Cardiac septum (tissue), 1 donor: ENCODE measurements around the gene DGKD. TPM values are rescaled to one million over a fixed set of nuclear protein-coding genes. Genes with fewer than 3 reads are reported as not detected.

ENCODE experiments used
- DNase-seq: peaks from one replicate; pipeline ENCODE4 v3.0.0-alpha.2; 2020; ENCODE audit warnings: low spot score
- intact Hi-C: fragments of 100-400 bp; cut with DNase I; formaldehyde crosslinking; loops from one replicate; pipeline ENCODE4 v1.14.0; 2022
- total RNA-seq: library from RNA; stranded (reverse); fragmentation: NEBNext Ultra II Directional; extraction: Animal tissue kit (Norgen Biotek cat#: 25700); gene quantifications from one replicate; pipeline ENCODE4 v1.2.1, GENCODE V29; 2021
- donor health status: DM: no; HTN: no; CAD: no.

The DGKD gene
- total RNA-seq, 1 donor from 2014 or later: 100 TPM

GRCh38 chr2:233462202-233462785 is 108.0 kb downstream of the DGKD start:
- no peak for DNase-seq
- intact Hi-C loops: no loop called here

- intact Hi-C loops: no loop called here
Observed at GRCh38 chr2:233462826-233463470, 108.7 kb downstream of the DGKD start.

GRCh38 chr2:233463586-233463985 is 109.3 kb downstream of the DGKD start:
- DNase-seq: no peak

More at GRCh38 chr2:233462826-233463470, 108.7 kb downstream of the DGKD start:
- DNase-seq: no peak

GRCh38 chr2:233464056-233464455 is 109.8 kb downstream of the DGKD start:
- intact Hi-C loops: no loop called here
- no peak for DNase-seq

More at GRCh38 chr2:233463586-233463985, 109.3 kb downstream of the DGKD start:
- intact Hi-C loops: no loop called here

- intact Hi-C loops: no loop called here
- no peak for DNase-seq
Observed at GRCh38 chr2:233464531-233465240, 110.4 kb downstream of the DGKD start.

- DNase-seq: no peak
- intact Hi-C loops: no loop called here
Observed at GRCh38 chr2:233466991-233467603, 112.8 kb downstream of the DGKD start.

GRCh38 chr2:233468047-233468740 is 113.9 kb downstream of the DGKD start:
- peak; percentile 65 for DNase-seq
- intact Hi-C loops: no loop called here

- intact Hi-C loops: no loop called here
- DNase-seq: peak; percentile 66
Observed at GRCh38 chr2:233468741-233469110, 114.4 kb downstream of the DGKD start.

- intact Hi-C loops: no loop called here
- peak; percentile 78 for DNase-seq
Observed at GRCh38 chr2:233469261-233470010, 115.1 kb downstream of the DGKD start.

GRCh38 chr2:233470011-233470687 is 115.9 kb downstream of the DGKD start:
- intact Hi-C loops: no loop called here
- DNase-seq: peak; percentile 84

GRCh38 chr2:233470839-233471238 is 116.5 kb downstream of the DGKD start:
- DNase-seq: peak; percentile 63
- intact Hi-C loops: no loop called here

- peak; percentile 64 for DNase-seq
- intact Hi-C loops: no loop called here
Observed at GRCh38 chr2:233471291-233472035, 117.2 kb downstream of the DGKD start.

GRCh38 chr2:233473386-233473791 is 119.1 kb downstream of the DGKD start:
- DNase-seq: peak; percentile 74
- intact Hi-C loops: no loop called here

- DNase-seq: peak; percentile 41
- intact Hi-C loops: no loop called here
Observed at GRCh38 chr2:233473878-233474277, 119.6 kb downstream of the DGKD start.

- DNase-seq: peak; percentile 72
Observed at GRCh38 chr2:233474308-233475160, 120.2 kb downstream of the DGKD start.

GRCh38 chr2:233476063-233476410 is 121.7 kb downstream of the DGKD start:
- DNase-seq: peak; percentile 63

More at GRCh38 chr2:233474308-233475160, 120.2 kb downstream of the DGKD start:
- intact Hi-C loops: no loop called here

More at GRCh38 chr2:233476063-233476410, 121.7 kb downstream of the DGKD start:
- intact Hi-C loops: no loop called here
